22Rv1 (cell line): Measurements from ENCODE around the gene MAFF.

Experiments
- ZFX ChIP-seq: fragments of 450-650 bp; IDR thresholded peaks from 2 replicates; pipeline ENCODE4 v1.6.1; 2017; ENCODE audit warnings: antibody characterized with exemption, borderline replicate concordance
- TF ChIP-seq, protein P1 (sequence below): fragments of 450-650 bp; IDR thresholded peaks from 2 replicates; pipeline ENCODE4 v1.5.1; 2017; ENCODE audit warnings: mild to moderate bottlenecking

GRCh38 chr22:38165922-38166593, 35.7 kb upstream of the MAFF start:
- TF ChIP-seq, protein P1, sequence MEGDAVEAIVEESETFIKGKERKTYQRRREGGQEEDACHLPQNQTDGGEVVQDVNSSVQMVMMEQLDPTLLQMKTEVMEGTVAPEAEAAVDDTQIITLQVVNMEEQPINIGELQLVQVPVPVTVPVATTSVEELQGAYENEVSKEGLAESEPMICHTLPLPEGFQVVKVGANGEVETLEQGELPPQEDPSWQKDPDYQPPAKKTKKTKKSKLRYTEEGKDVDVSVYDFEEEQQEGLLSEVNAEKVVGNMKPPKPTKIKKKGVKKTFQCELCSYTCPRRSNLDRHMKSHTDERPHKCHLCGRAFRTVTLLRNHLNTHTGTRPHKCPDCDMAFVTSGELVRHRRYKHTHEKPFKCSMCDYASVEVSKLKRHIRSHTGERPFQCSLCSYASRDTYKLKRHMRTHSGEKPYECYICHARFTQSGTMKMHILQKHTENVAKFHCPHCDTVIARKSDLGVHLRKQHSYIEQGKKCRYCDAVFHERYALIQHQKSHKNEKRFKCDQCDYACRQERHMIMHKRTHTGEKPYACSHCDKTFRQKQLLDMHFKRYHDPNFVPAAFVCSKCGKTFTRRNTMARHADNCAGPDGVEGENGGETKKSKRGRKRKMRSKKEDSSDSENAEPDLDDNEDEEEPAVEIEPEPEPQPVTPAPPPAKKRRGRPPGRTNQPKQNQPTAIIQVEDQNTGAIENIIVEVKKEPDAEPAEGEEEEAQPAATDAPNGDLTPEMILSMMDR, result no peak
- TF ChIP-seq ZFX, result no peak
